HS-27A (cell line): ENCODE data around the gene ARHGAP18.

Experiments
- DNase-seq: peaks from one replicate; pipeline ENCODE4 v3.0.0-alpha.2; 2012; ENCODE audit warnings: low read depth, missing footprints

The ARHGAP18 gene

GRCh38 chr6:129717277-129717676 lies 7.3 kb upstream of the ARHGAP18 start:
- DNase-seq = no peak

- no peak for DNase-seq
Observed at GRCh38 chr6:129713806-129714333, 3.9 kb upstream of the ARHGAP18 start.

GRCh38 chr6:129711271-129711631 lies 1.3 kb upstream of the ARHGAP18 start:
- DNase-seq = no peak

- no peak for DNase-seq
Observed at GRCh38 chr6:129710450-129711270, 683 bp upstream of the ARHGAP18 start.

GRCh38 chr6:129709196-129709768 lies 695 bp downstream of the ARHGAP18 start:
- DNase-seq = no peak

GRCh38 chr6:129708496-129709195 lies 1.3 kb downstream of the ARHGAP18 start:
- no peak for DNase-seq

- no peak for DNase-seq
Observed at GRCh38 chr6:129707882-129708495, 2.0 kb downstream of the ARHGAP18 start.

- DNase-seq = no peak
Observed at GRCh38 chr6:129707028-129707427, 2.9 kb downstream of the ARHGAP18 start.

- DNase-seq = no peak
Observed at GRCh38 chr6:129705212-129705611, 4.8 kb downstream of the ARHGAP18 start.

GRCh38 chr6:129704708-129705107 lies 5.3 kb downstream of the ARHGAP18 start:
- DNase-seq = no peak

- no peak for DNase-seq
Observed at GRCh38 chr6:129701721-129702455, 8.1 kb downstream of the ARHGAP18 start.

- no peak for DNase-seq
Observed at GRCh38 chr6:129700666-129701065, 9.3 kb downstream of the ARHGAP18 start.

GRCh38 chr6:129699659-129700058 lies 10.3 kb downstream of the ARHGAP18 start:
- no peak for DNase-seq

GRCh38 chr6:129698430-129698829 lies 11.5 kb downstream of the ARHGAP18 start:
- DNase-seq = no peak

GRCh38 chr6:129697788-129698187 lies 12.2 kb downstream of the ARHGAP18 start:
- DNase-seq = no peak

GRCh38 chr6:129696843-129697242 lies 13.1 kb downstream of the ARHGAP18 start:
- no peak for DNase-seq

- no peak for DNase-seq
Observed at GRCh38 chr6:129696028-129696418, 14.0 kb downstream of the ARHGAP18 start.

GRCh38 chr6:129695373-129696027 lies 14.5 kb downstream of the ARHGAP18 start:
- DNase-seq = no peak

GRCh38 chr6:129694036-129694435 lies 15.9 kb downstream of the ARHGAP18 start:
- no peak for DNase-seq

GRCh38 chr6:129692467-129692866 lies 17.5 kb downstream of the ARHGAP18 start:
- DNase-seq = no peak

GRCh38 chr6:129691709-129692108 lies 18.3 kb downstream of the ARHGAP18 start:
- DNase-seq = no peak
